A172 (cell line): ENCODE results near the gene GSTM2. TPM values are rescaled to one million over a fixed set of nuclear protein-coding genes. Genes with fewer than 3 reads are reported as not detected.
A peak's percentile ranks its signal among the peaks of the same experiment; 100 is the strongest.

Source experiments
- DNase-seq: peaks from one replicate; pipeline ENCODE4 v3.0.0-alpha.2; 2015; ENCODE audit warnings: low spot score
- total RNA-seq: library from RNA; depleted of rRNA; stranded (reverse); fragments of >200 nt; shearing (Covaris generic); gene quantifications from 2 replicates; pipeline ENCODE4 v1.2.3, GENCODE V29; 2014; rRNA removed

The GSTM2 gene
- total RNA-seq, result 8.9 and 16.9 TPM in 2 replicates

GRCh38 chr1:109667452-109668122, at the start of gene GSTM2:
Gene GSTM2 (plus strand): TSS chr1:109668057. CDS start chr1:109668116, 59 bp downstream.
- DNase-seq, result peak; percentile 69

GRCh38 chr1:109618661-109619575, 48.9 kb upstream of the GSTM2 start:
- DNase-seq, result no peak

GRCh38 chr1:109619576-109620400, 48.1 kb upstream of the GSTM2 start, which contains the start of the genes AMPD2 and GNAT2:
Gene AMPD2 (plus strand): TSS chr1:109619837. CDS start chr1:109621176, 1,339 bp downstream.
Gene GNAT2 (minus strand): TSS chr1:109619616. CDS start chr1:109612870, 6,746 bp downstream.
- peak; percentile 58 for DNase-seq

- DNase-seq, result peak; percentile 31
Observed at GRCh38 chr1:109620401-109620791, 47.5 kb upstream of the GSTM2 start.

GRCh38 chr1:109620841-109621286, 47.0 kb upstream of the GSTM2 start:
- peak; percentile 90 for DNase-seq

GRCh38 chr1:109621379-109622136, 46.3 kb upstream of the GSTM2 start:
- DNase-seq, result no peak

- DNase-seq, result no peak
Observed at GRCh38 chr1:109622137-109622892, 45.5 kb upstream of the GSTM2 start.

- DNase-seq, result no peak
Observed at GRCh38 chr1:109622895-109623294, 45.0 kb upstream of the GSTM2 start.

- no peak for DNase-seq
Observed at GRCh38 chr1:109623601-109624161, 44.2 kb upstream of the GSTM2 start.

GRCh38 chr1:109624201-109625010, 43.5 kb upstream of the GSTM2 start:
- no peak for DNase-seq

GRCh38 chr1:109625176-109625575, 42.7 kb upstream of the GSTM2 start:
- no peak for DNase-seq

- no peak for DNase-seq
Observed at GRCh38 chr1:109625601-109626560, 42.0 kb upstream of the GSTM2 start.

GRCh38 chr1:109626682-109627408, 41.0 kb upstream of the GSTM2 start:
- DNase-seq, result no peak

GRCh38 chr1:109627692-109628399, 40.0 kb upstream of the GSTM2 start:
- no peak for DNase-seq

GRCh38 chr1:109628540-109629321, 39.1 kb upstream of the GSTM2 start:
- peak; percentile 73 for DNase-seq
